Cerebellar cortex (tissue), 1 donor: ENCODE measurements around the gene TPO.
"Not testable (repeated sequence)": the region's sequence is repeated elsewhere in the genome, so short reads cannot be mapped to it uniquely, and the experiment has no call there.

Experiments
- DNase-seq: peaks from one replicate; pipeline ENCODE4 v3.0.0-alpha.2; 2015; ENCODE audit warnings: low spot score

Gene TPO

DNA sequence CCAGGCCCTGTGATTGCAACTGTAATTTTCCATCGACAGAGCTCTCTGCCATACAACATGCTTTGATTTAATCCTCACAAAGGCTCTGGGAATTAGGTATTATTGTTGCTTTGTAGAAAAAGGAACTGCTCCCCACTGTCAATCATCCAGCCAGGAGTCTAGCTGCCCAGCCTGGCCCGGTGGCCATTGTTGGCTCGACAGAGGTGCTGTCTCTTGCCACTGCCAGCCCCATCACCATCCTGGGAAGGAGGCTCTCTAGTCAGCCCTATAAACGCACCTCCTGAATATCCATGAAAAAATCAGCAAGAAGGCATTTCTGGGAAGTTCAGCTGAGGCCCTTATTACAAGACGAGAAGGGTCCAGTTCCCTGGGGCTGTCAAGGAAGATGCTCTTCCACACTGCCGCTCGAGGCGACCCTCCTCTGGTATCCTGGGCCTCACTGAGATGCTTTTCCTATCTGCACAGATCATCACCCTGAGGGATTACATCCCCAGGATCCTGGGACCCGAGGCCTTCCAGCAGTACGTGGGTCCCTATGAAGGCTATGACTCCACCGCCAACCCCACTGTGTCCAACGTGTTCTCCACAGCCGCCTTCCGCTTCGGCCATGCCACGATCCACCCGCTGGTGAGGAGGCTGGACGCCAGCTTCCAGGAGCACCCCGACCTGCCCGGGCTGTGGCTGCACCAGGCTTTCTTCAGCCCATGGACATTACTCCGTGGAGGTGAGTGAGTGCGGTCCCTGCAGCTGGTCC is 71.0 kb downstream of the TPO start:
- DNase-seq = no peak

- DNase-seq = no peak
Observed at GRCh38 chr2:1486670-1487069, 73.4 kb downstream of the TPO start.

DNA sequence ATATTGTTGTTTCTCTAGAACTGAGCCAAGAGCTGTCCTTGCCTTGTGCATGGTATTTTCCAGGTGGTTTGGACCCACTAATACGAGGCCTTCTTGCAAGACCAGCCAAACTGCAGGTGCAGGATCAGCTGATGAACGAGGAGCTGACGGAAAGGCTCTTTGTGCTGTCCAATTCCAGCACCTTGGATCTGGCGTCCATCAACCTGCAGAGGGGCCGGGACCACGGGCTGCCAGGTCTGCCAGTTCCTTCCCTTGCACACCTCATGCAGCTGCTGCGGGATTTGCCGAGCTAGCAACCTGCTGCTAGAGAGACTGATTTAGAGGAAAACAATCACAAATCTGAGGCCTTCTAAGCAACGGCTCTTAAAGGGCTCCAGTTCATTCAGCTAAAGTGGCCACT is 74.5 kb downstream of the TPO start:
- DNase-seq = no peak

- no peak for DNase-seq
Observed at GRCh38 chr2:1488181-1488671, 75.0 kb downstream of the TPO start.

DNA sequence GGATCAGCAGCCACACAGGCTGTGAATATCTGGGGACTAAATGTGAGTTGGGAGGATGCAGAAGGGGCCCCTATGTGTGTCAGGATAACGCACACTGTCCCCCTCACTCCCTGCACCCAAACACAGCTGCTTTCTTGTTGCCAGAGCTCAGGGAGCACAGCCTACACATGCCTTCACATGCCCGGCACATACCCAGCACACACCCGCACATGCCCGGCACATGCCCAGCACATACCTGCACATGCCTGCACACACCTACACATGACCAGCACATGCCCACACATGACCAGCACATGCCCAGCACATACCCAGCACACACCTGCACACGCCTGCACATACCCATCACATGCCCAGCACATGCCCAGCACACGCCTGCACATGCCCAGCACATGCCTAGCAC is 75.6 kb downstream of the TPO start:
- DNase-seq = no peak

DNA sequence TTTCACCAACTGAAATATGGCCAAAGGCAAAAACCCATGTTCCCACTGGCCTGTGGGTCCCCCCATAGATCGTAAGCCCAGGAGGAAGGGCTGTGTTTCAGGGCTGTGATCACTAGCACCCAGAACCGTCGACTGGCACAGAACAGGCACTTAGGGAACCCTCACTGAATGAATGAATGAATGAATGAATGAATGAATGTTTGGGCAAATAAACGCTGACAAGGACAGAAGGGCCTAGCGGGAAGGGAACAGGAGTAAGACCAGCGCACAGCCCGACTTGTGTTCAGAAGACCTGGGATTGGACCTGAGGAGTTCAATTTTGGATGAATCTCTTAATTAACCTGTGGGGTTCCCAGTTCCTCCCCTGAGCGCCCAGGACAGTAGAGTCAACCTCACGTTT is 76.2 kb downstream of the TPO start:
- no peak for DNase-seq

DNA sequence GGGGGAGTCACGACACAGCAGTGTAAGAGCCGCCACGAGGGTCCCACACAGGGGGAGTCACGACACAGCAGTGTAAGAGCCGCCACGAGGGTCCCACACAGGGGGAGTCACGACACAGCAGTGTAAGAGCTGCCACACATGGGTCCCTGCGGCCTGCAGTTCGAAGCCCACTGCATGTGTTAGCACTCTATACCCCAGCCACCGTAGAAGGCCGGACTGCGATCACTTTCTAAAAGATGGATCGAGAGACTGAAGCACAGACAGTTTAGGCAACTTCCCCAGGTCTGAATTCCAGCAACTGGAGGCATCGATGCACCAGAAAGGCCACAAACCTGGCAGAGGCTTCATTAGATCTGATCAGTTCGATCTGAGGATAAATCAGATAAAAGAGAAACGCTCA is 77.1 kb downstream of the TPO start:
- not testable (repeated sequence) for DNase-seq

DNA sequence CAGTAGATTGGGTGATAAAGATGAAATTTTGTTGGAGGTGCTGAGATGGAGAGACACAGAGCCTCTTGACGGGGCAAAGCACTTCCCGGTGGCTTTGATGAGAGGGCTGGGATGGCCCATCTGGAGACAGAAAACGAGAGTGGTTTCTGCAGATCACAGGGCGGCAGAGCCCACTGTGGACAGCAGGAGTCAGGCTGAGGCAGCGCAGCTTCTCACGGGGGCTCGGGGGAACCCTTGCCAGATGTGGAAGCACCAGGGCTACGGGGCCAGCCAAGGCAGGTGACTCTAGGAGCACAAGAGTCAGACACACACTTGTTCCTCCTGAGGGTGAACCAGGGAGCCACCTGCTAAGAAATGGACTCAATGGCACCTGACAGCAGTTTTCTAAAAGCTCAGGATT is 78.5 kb downstream of the TPO start:
- no peak for DNase-seq

- not testable (repeated sequence) for DNase-seq
Observed at GRCh38 chr2:1492231-1492630, 79.0 kb downstream of the TPO start.

DNA sequence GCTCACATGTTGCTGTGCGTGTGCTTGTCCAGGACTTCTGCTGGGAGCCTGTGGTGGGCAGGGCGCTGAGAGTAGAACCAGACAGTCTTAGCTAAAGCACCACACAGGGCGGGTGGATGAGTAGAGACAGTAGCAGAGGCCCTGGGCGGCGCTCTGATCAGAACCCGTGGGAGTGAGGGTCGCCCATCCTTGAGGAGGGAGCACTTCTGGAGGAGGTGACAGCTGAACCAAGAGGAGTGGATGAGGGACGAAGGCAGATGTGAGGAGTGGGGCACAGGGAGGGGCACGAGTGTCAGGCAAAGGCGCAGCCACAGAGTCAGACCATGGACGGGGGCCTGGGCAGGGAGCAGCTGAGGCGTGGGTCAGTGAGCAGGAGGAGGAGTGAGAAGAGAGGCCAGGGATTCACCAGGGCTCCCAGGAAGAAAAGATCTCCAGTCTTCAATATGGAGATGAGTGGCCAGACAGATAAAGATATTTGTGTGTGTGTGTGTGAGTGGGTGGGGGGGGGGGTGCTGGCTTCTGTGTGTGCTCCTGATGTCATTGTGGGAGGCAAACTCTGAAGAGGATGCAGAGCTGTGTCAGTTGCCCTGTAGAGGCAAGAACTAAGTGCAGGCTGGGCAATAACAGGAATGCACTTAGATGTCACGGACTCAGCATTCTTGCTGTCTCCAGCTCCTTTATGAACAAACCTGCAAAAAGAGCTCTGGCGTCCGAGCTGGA is 79.6 kb downstream of the TPO start:
- DNase-seq = no peak

- DNase-seq = no peak
Observed at GRCh38 chr2:1493431-1494126, 80.3 kb downstream of the TPO start.

- no peak for DNase-seq
Observed at GRCh38 chr2:1494257-1494656, 81.0 kb downstream of the TPO start.

- DNase-seq = no peak
Observed at GRCh38 chr2:1494906-1495305, 81.6 kb downstream of the TPO start.

DNA sequence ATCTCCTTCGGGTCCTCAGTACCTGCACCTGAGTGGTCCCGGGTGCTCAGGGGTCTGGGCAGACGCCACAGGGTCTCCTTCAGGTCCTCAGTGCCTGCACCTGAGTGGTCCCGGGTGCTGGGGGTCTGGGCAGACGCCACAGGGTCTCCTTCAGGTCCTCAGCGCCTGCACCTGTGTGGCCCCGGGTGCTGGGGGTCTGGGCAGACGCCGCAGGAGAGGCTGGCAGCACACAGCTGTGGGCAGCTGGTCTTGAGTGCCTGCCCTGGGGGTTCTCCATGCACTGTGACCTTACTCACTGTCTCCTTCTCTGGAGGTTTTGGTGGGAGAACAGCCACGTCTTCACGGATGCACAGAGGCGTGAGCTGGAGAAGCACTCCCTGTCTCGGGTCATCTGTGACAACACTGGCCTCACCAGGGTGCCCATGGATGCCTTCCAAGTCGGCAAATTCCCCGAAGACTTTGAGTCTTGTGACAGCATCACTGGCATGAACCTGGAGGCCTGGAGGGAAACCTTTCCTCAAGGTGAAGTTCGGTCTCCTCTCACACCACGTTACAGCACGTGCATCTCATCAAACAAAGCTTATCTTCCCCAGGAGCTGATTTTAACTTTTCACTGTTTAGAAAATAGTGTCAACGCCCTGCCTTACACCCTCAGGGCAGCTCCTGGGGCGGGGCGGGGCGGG is 82.6 kb downstream of the TPO start:
- DNase-seq = no peak

- no peak for DNase-seq
Observed at GRCh38 chr2:1496359-1496821, 83.1 kb downstream of the TPO start.

GRCh38 chr2:1497122-1497611 is 83.9 kb downstream of the TPO start:
- DNase-seq = no peak

DNA sequence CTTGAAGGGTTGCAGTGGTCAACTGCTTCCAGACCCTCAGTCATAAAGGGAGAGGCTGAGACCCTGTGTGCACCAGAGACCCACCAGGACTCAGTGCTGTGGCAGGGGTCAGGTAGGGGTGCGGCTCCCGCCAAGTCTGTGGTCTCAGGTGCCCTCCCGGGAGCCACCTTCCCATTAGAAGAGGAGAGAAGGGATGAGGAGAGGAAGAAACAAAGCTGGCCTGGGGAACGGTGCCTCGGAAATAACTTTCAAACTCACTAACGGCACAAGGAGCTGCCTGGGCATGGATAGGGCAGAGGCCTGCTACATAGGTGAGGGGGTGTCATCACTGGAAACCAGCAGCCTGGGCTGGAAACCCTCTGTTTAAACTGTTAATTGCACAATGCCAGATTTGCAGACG is 84.9 kb downstream of the TPO start:
- no peak for DNase-seq

GRCh38 chr2:1499033-1499795 is 86.0 kb downstream of the TPO start:
- DNase-seq = no peak

DNA sequence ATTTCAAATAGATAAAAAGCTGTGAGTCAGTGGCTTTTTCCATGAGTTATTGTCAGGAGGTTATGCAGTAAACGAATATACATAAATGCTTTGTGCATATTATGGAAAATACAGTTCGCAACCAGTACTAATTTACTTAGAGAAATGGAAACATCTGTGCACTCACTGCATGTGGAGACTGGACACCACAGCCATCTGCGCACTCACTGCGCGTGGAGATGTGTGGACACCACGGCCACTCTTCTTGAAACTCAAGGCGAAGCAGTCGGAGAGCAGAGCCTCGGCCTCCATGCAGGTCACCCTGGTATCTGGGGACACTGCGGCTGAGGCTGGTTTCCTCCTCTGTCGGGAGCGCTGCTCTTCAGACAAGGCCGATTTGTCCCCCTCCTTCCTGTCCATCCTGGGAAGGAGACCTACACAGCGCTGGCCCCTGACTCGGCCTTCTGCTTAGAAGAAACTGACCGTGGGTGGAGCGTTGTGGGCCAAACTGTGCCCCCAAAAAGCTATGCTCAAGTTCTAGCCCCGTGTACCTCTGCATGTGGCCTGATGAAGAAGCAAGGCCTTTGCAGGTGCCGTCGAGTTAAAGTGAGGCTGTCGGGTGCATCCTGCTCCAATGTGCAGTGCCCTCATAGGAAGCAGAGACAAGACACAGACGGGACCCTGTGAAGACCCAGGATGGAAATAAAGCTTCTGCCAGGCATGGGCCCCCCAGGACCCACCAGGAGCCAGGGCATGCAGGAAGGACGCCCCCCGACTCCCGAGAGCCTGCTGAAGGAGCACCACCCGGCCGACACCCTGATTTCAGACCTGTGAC is 88.0 kb downstream of the TPO start:
- DNase-seq = no peak

- no peak for DNase-seq
Observed at GRCh38 chr2:1501991-1502390, 88.7 kb downstream of the TPO start.
